PFSK-1 (cell line): ENCODE data around the gene ERN1.

Experiments
- FOXP2 ChIP-seq: optimal IDR thresholded peaks from 2 replicates; pipeline ENCODE3; 2011; ENCODE audit warnings: borderline replicate concordance, control low read depth, inconsistent platforms; ENCODE audit not compliant: insufficient read depth; ENCODE audit errors: extremely low read length, extremely low read depth
- POLR2AphosphoS5 ChIP-seq: IDR thresholded peaks from 2 replicates; pipeline ENCODE4 v1.6.1; 2012; ENCODE audit warnings: low read depth, mild to moderate bottlenecking, control low read depth, low read length, moderate library complexity
- SIN3A ChIP-seq: IDR thresholded peaks from 2 replicates; pipeline ENCODE4 v1.6.1; 2012; ENCODE audit warnings: mild to moderate bottlenecking, low read length, moderate library complexity, borderline replicate concordance; ENCODE audit not compliant: insufficient read depth
- TAF1 ChIP-seq: IDR thresholded peaks from 2 replicates; pipeline ENCODE4 v1.6.1; 2012; ENCODE audit warnings: low read length, control low read depth, borderline replicate concordance; ENCODE audit not compliant: insufficient read depth
- TF ChIP-seq, protein P1 (sequence below), 2 experiments: IDR thresholded peaks; 2 replicates each; pipeline versions ENCODE4 v1.6.1 to v1.8.0; 2011 to 2012; ENCODE audit warnings: low read depth in 2 of 2, low read length in 2 of 2, control low read depth in 1 of 2, inconsistent platforms in 1 of 2, mild to moderate bottlenecking in 1 of 2, moderate library complexity in 1 of 2; ENCODE audit not compliant: insufficient read depth in 1 of 2

Gene ERN1

DNA sequence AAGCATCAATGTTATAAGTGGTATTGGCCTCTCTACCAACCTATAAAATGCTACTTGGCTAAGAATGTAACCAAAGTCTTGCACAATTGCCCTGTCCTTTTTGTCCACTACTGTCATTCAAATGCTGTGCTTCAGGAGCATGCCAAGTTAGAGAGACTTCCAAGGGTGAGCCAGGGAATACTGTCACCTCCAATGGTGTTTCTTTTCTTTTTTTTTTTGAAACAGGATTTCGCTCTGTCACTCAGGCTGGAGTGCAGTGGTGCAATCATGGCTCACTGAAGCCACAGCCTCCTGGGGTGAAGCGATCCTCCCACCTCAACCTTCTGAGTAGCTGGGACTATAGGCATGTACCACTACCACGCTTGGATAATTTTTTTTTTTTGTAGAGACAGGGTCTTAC, 43.7 kb upstream of the ERN1 start:
- TF ChIP-seq POLR2AphosphoS5 (no peak), SIN3A (no peak), FOXP2 (no peak), TAF1 (no peak)
- TF ChIP-seq, protein P1, sequence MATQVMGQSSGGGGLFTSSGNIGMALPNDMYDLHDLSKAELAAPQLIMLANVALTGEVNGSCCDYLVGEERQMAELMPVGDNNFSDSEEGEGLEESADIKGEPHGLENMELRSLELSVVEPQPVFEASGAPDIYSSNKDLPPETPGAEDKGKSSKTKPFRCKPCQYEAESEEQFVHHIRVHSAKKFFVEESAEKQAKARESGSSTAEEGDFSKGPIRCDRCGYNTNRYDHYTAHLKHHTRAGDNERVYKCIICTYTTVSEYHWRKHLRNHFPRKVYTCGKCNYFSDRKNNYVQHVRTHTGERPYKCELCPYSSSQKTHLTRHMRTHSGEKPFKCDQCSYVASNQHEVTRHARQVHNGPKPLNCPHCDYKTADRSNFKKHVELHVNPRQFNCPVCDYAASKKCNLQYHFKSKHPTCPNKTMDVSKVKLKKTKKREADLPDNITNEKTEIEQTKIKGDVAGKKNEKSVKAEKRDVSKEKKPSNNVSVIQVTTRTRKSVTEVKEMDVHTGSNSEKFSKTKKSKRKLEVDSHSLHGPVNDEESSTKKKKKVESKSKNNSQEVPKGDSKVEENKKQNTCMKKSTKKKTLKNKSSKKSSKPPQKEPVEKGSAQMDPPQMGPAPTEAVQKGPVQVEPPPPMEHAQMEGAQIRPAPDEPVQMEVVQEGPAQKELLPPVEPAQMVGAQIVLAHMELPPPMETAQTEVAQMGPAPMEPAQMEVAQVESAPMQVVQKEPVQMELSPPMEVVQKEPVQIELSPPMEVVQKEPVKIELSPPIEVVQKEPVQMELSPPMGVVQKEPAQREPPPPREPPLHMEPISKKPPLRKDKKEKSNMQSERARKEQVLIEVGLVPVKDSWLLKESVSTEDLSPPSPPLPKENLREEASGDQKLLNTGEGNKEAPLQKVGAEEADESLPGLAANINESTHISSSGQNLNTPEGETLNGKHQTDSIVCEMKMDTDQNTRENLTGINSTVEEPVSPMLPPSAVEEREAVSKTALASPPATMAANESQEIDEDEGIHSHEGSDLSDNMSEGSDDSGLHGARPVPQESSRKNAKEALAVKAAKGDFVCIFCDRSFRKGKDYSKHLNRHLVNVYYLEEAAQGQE (IDR thresholded peaks at IDR 0.05; ENCODE audit: insufficient read depth in 1 of 2, low read depth in 2 of 2, low read length in 2 of 2), result no peak

DNA sequence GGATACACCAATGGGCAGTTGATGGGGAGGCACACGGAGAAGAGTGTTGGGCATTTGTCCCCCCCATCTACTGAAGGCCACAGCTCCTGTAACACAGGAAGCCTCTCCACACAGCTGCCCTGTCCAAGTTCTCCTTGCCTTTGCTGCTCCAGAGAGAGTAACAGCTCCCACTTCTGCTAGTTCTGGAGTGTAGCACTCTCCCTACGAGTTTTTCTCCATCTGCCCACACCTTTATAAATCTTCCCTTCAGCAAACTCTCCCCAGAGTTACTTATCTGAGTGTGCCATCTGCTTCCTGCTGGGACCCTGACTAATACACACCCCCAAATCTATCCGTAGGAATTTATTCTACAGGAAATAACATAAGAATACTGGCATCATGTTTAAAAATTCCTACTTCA, 42.6 kb upstream of the ERN1 start:
- TF ChIP-seq TAF1 (no peak), SIN3A (no peak), FOXP2 (no peak), POLR2AphosphoS5 (no peak)
- TF ChIP-seq, protein P1 (IDR thresholded peaks at IDR 0.05; ENCODE audit: insufficient read depth in 1 of 2, low read depth in 2 of 2, low read length in 2 of 2), result no peak

DNA sequence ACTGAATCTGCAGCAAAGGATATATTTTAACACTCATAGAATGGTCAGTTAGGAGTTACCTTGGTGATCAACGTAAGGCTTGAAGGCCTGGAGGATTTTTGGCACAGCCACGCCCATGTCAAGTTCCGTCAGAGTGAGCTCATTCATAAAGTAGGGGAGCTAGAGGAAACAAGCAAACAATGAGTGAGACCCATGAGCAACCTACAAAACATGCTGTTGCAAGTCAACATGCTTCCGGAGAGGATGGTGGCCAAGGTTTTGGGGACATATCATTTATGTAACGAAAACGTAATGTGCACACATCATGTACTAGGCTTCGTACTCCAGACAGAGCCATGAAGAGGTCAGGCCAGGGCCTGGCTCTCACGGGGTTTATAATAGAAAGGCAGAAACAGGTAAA, 41.1 kb upstream of the ERN1 start:
- TF ChIP-seq, protein P1 (IDR thresholded peaks at IDR 0.05; ENCODE audit: insufficient read depth in 1 of 2, low read depth in 2 of 2, low read length in 2 of 2), result no peak
- TF ChIP-seq SIN3A (no peak), POLR2AphosphoS5 (no peak), TAF1 (no peak), FOXP2 (no peak)

DNA sequence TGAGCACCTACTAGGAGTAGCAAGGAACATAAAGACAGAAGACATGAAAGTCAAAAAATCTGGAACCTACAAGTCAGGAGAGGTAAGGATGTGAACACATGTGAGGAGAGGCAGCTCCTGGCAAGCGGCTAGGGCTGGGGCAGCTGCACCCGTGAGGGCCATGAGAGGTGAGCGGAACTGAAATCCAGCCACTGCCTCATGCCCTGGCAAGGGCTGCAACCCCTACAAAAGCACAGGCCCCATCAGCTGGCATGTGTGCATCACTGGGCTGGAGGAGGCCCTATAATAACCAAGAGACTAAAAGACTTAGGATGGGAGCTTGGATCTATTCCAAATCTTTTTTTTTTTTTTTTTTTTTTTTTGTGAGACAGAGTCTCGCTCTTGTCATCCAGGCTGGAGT, 40.3 kb upstream of the ERN1 start:
- TF ChIP-seq FOXP2, result no peak
- no peak for TF ChIP-seq SIN3A
- TF ChIP-seq, protein P1 (IDR thresholded peaks at IDR 0.05; ENCODE audit: insufficient read depth in 1 of 2, low read depth in 2 of 2, low read length in 2 of 2), result no peak
- no peak for TF ChIP-seq POLR2AphosphoS5
- TF ChIP-seq TAF1, result no peak

DNA sequence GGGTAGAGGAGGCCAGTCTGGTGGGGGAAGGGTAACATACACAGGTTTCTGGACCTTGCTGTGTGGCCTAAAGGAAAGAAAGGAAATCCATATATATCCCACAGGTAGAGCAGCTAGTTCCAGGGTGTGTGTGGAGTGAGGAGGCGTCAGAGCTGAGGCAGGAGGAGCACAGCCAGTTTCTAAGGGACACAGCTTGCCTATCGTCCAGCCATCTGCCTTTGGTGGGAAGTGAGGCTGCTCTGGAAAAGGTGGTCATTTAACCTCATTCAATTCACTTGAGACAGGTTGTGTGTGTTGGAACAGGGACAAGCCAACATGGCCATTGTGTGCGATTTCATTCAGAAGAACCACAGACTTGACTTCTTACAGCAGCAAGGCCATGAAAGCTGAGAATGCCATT, 36.9 kb upstream of the ERN1 start:
- TF ChIP-seq, protein P1 (IDR thresholded peaks at IDR 0.05; ENCODE audit: insufficient read depth in 1 of 2, low read depth in 2 of 2, low read length in 2 of 2), result no peak
- TF ChIP-seq TAF1, result no peak
- TF ChIP-seq SIN3A, result no peak
- no peak for TF ChIP-seq POLR2AphosphoS5
